ENCODE measurements around the gene SLC35B4. TPM values are rescaled to one million over a fixed set of nuclear protein-coding genes. Genes with fewer than 3 reads are reported as not detected.

The SLC35B4 gene
- total RNA-seq, 2 experiments from 2014 or later: 20.7 to 23.1 TPM

DNA sequence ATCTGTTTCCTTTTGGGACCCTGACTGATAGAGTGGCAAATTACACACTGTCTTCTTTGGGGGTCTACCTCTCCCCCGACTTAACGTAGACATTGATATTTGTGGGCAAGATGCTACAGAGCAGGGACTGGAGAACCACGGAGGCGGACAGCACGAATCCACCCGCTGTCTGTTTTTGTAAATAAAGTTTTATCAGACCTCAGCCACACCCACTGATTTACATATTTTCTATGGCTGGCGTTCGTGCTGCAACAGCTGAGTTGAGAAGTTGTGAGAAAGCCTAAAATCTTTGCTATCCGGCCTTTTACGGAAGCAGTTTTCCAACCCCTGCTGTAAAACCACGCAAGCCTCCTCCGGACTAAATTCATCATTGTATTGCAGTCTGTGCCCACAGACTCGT lies 17.2 kb upstream of the SLC35B4 start:
- ChIA-PET CTCF (no interaction called here), POLR2A (no interaction called here)

DNA sequence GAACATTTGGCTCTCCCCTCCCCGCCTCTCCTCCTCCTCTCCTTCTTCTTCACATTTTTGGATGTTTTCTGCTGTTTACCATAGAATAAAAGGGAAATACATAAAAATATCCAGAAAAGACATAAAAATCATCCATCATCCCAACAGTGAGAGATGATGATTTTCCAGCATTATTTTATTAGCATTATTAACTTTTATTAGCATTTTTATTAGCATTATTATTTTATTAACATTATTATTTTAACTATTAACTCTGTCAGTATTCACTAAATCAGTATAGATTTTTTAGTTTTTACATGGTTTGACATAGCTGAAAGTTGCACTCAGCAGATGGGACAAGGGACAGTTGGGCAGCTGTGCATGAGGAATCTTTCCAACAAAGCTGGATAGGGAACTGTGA lies 16.2 kb upstream of the SLC35B4 start:
- POLR2A ChIA-PET: no interaction called here
- CTCF ChIA-PET: no interaction called here

DNA sequence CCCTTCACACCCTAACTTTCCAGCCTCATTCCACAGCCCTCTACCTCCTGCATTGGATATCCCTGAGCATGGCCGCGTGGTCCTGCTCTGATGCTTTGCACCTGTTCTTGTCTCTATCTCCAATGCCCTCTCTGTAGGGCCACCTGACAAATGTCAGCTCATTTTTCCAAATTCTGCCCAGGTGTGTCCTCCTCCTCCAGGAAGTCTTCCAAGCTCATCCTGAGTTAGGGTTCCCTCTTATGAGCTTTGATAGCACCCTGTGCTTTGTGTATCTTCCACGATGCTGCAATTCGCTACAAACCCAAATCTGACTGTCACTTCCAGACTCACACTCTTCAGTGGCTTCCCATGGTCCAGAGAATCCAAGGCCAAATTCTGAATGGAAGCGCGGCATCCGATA lies 14.7 kb upstream of the SLC35B4 start:
- POLR2A ChIA-PET: no interaction called here

DNA sequence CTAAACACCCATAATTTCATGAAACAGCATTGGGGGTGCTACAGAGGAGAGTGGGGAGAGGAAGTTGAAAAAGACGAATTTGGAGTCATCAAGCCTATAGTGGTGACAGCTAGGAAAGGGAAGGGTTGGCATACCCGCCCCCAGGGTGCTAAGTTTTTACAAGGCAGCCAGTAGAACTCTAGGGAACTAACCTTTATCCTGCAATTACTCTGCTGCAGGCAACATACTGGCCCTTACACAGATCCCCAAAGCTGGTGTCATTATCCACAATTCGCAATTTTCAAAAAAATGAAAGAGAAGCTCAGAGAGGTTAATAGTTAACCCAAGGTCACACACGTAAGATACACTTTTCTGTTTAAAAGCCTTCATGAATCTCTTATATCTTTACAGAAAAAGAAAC lies 14.2 kb upstream of the SLC35B4 start:
- ChIA-PET POLR2A (no interaction called here), CTCF (no interaction called here)

More for the DNA sequence above, 14.7 kb upstream of the SLC35B4 start:
- CTCF ChIA-PET: no interaction called here

DNA sequence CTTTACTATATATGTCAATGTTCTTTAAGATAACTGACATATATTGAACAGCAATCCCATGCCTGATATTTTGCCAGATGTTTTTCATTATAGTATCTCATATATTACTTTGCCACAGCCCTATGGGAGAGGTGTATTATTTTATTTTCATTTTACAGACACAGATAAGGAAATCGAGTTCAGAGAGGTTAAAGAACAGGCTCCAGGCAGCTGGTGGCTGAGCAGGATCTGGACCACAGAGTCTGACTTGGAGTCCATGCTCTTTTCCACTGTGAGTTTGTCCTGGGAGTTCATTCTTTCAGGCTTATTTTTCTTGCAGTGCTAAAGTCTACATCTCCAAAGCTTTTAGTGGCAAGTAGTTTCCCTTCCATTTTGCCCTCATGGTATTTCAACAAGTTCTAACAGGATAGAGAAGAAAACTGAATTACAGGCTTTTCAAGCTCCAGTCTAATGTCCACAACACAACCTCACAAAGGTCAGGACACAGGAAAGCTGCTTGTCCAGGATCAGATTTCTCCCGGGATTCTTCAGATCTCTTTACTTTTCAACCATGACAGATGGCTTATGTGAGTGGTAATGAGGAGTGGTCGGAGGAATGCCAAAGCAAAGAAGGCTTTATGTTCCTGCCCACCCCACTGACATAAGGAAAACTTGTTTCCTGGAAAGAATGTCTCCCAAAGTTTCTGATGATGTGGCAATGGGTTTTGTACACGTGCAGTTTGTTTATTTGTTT lies 13.1 kb upstream of the SLC35B4 start:
- ChIA-PET POLR2A (no interaction called here), CTCF (no interaction called here)

DNA sequence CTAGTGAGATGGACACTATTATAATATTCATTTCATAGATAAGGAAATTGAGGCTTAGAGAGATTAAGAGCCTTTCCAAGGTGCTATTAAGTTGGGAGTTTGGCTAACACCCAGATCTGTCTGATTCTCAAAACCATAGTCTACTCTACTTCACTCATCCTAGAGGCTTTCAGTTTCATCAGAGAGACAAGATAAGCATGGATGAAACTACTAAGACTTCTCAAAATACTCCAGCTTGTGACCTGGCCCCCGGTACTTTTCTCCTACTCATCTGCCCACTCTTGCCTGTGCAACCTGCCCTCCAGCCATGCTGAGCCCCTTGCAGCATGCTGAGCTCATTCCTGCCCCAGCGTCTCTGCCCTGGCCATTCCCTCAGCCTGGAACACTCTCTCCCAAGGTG lies 12.2 kb upstream of the SLC35B4 start:
- ChIA-PET CTCF (no interaction called here), POLR2A (no interaction called here)

DNA sequence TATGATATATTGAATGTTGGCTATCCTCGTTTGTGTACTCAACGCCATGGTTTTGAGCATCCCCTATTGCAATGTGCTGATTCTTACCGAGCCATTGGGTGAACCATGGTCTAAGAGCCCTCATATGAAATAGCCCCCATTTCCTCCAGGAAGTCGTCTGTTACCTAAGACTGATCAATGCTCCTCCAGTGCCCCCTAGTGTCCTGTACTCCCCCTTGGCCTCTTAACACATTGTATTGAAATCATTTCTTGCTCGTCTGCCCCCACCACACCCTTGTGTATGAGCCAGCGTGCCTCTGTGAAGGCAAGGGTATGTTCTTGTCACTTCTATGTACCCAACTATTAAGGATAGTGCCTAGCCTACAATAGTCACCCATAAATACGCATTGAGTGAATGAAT lies 11.2 kb upstream of the SLC35B4 start:
- POLR2A ChIA-PET: no interaction called here
- CTCF ChIA-PET: no interaction called here

DNA sequence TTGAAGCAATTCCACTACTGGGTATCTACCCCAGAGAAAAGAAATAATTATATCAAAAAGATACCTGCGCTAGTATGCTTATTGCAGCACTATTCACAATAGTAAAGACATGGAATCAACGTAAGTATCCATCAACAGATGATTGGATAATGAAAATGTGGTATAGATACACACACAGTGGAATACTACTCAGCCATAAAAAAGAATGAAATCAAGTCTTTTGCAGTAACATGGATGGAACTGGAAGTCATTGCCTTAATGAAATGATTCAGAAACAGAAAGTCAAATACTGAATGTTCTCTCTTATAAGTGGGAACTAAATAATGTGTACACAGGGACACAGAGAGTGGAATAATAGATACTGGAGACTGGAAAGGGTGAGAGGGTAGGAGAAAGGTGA lies 7.4 kb upstream of the SLC35B4 start:
- ChIA-PET CTCF (no interaction called here), POLR2A (no interaction called here)

DNA sequence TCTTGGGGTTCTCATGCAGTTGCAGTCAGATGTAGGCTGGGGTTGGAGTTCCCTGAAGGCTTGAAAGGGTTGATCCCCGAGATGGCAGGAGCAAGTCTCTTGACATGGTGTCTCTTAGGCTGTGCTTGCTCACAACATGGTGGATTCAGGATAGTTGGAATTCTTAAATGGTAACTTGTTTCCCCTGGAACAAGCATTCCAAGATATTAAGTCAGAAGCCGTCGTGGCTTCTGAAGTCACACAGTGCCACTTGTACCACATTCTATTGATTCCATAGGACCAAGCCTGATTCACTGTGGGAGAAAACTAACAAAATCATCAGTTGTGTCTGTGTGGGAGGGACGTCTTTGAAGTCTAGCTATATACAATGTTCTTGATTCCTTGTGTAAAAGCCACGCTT lies 3.5 kb upstream of the SLC35B4 start:
- ChIA-PET POLR2A (no interaction called here), CTCF (no interaction called here)

DNA sequence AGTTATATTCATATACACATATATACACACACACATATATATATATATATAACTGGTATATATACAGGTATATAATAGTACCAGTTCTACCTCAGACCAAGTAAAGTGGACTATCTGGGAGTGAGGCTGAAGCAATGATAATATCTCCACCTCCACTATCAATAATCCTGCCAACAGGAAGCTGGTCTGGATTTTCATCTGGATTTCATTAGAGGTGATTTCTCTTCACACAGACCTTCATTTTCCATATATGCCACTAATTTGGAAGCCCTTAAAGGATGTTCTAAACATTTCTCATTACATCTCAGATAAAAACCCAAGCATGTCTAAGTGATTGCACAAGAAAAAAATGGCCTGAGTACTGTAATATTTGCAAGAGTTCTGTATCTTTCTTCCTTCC lies 1.7 kb upstream of the SLC35B4 start:
- POLR2A ChIA-PET: no interaction called here
- CTCF ChIA-PET: no interaction called here

DNA sequence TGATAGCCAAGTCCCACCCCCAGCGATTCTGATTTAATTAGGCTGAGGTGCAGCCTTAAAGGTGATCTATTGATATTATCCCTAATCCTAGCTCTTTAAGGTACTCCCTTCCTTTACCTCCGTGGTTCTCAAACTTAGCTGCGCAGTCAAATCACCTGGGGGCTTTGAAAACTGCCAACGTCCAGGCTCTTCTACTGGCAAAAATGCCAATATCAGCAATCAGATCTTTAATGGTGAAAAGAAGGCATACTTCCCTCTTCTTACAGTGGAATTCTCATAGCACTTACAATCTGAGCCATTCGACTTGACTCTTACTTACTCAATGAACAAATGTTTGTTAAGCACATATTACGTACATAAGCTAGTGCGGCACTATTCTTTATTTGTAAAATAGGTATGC lies 704 bp upstream of the SLC35B4 start:
- ChIA-PET CTCF (no interaction called here), POLR2A (no interaction called here)

DNA sequence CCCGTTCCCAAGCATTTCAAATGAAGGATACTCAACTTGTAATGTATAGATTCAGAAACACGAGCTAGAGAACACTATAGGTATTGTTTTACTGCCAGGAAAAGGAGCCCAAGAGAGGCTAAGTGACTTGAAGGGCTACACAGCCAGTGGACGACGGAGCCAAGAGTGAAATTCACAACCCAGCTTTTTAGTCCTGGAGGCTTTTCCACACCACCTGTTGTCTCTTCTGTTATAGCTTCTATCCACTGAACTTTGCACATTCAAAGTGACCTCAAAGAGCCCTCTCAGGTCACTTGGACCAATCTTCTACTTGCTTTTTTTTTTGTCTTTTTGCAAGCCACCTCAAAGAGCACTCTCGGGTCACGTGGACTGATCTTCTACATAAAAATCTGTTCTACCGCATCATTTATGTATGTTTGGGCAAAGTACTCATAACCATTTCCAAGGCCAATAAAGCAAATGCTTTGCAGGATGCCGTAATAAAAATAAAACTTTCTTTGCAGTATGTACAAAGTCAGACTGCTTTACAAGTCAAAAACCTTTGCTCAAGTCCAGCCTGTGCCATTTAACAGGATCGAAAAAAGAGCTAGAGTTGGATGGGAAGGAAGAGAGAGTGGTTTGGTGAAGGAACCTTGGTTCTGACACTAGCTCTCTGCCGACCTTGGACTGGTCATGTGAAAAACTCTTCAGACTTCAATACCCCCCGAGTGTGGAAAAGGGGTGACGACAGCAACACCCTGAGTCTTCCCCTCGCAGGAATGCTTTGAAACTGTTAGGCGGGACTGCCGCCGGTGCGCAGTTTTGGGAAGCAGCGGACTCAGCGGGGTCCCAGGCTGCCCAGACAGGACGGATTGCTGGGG lies 821 bp downstream of the SLC35B4 start:
- CTCF ChIA-PET: interaction anchor here (0.7 kb wide), 2 partner anchors 738 to 1165 kb away, joined by 3 read pairs; no protein-coding TSS in a partner anchor
- POLR2A ChIA-PET: interaction anchor here (1.0 kb wide), 1 partner anchor 189 kb away, joined by 3 read pairs; the partner anchor contains the start of gene LRGUK

DNA sequence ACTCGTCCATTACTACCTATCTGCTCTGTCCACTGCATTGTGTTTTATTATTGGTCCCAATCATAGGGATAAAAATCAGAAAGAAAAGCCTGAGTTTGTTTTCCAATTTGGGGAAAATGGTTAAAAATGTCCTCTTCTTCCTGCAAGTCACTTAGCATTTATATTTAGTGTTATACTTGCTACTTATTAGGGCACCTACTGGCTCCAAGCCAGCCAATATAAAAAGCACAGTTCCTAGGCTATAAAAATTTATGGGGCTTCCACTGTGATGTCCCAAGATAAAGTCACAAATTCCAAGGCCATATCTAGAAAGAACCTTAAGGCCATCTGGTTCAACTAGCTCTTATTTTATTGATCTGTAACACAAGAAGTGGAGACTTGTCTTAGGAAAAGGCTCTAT lies 3.2 kb downstream of the SLC35B4 start:
- POLR2A ChIA-PET: no interaction called here
- CTCF ChIA-PET: no interaction called here

DNA sequence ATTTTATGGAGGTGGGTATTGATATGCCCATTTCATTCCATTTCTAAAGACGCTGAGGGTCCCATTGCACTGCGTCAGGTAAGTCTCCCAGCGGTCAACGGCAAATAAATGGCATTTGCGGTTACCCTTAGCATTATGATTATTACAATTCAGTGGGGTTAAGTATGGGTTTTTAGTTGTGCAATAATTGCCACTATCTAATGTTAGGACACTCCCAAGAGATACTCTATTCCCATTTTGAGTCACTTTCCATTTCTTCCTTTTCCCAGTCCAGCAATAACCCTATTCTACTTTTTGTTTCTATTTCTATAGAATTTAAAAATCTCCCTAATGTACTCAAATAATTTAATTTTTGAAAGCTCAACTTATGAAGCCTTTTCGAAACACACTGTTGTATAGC lies 4.0 kb downstream of the SLC35B4 start:
- CTCF ChIA-PET: no interaction called here
- POLR2A ChIA-PET: no interaction called here

DNA sequence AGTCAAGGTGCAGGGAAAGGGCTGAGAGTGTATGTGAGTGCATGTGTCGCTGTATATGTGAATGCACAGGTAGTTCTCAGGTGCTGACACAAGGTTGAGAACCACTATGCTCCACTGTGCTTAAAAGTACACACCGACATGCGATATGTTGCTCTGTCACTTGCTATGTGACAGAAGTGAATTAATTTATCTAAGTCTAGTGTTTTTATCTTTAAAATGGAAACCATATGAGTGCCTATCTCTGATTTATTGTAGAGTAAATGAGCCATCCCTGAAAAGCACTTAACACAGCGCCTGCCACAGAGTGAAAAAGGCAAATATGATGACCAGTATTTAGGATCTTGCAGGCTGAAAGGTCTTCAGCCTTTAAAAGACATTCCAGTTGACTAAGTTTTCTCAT lies 4.9 kb downstream of the SLC35B4 start:
- POLR2A ChIA-PET: no interaction called here
- CTCF ChIA-PET: no interaction called here

DNA sequence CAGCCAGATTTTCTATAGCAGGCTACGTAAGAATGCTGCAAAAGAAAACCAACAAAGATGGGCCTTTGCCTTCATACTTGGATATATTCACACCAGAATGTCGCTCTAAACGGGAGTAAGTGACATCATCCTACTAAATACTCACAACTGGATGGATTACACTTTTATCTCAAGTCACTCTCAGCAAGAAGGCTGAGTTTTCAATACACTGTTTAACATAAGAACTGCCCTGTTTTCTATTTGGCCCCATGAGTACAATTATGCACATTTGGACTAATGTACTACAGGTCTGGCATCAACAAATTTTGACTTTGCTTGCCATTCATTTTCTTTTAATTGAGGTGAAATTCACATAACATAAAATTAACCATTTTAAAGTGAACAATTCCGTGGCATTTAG lies 8.2 kb downstream of the SLC35B4 start:
- CTCF ChIA-PET: no interaction called here
- POLR2A ChIA-PET: no interaction called here

DNA sequence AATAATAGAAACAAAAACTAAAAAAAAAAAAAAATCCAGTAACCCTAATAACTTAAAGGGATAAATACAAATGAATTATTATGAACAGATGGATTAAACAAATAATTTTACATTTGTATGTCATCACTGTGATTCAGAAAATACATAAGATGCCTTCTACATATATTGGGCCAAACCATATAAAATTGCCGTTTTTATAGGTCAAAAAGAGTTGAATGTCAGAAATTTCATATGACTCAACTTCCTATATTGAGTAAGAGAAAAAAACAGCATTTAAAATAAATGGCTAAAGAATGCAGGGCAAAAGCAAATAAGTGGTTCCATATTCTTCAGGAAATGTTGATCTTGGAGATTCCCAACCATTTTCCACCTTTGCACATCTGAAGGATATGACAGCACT lies 9.4 kb downstream of the SLC35B4 start:
- POLR2A ChIA-PET: no interaction called here
- CTCF ChIA-PET: no interaction called here

DNA sequence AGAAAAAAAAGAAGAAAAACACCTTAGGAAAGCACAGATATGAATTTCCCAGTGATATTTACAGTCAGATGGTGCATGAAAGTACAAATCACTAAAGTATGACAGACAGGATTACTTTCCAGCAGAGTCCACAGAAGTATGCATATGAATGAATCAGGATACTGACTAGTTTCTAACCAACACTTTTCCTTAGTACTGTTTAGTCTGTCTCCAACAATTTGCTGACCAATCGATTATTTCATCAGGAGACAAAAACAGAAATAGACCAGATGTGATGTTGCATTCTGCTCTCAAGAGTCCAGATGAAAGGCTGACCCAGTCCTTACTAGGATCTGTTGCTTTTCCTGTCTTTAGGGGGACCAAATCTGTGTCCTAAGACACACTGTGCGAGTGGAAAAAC lies 14.6 kb downstream of the SLC35B4 start:
- ChIA-PET CTCF (no interaction called here), POLR2A (no interaction called here)

DNA sequence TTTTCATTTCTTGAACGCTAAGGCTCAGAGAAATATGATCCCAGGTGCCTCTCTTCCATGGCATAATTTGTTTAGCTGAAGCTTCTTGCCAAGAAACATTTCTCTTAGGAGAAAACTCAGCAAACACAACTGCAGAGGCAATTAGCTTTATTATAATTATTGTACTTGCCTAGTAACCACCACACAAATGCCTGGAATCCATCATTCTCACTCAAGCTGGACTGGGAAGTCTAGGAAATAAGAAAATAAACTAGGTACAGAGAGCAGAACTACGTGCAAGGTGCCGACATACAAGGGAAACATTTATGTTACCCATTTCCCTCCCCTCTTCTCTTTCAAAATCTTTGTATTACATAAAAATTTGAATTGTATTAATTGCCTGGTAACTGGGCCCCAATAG lies 15.1 kb downstream of the SLC35B4 start:
- POLR2A ChIA-PET: no interaction called here
- CTCF ChIA-PET: no interaction called here

DNA sequence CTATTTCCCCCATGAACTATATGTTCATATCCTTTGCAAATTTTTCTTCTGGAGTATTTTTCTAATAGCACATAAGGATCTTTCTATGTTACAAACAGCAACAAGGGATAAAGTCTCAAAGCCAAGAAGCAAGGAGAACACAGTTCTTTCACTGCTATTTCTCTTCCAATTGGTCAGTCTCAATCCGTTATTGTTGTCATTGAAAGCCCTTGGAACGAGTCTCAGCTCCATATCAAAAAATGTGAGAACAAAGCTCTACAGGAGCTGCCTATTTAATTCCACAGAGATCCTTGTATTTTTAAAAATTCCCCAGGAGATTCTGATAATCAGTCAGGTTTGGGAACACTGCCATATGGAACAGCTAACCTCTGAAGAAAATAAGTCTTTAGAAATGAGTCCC lies 15.7 kb downstream of the SLC35B4 start:
- ChIA-PET POLR2A (no interaction called here), CTCF (no interaction called here)

DNA sequence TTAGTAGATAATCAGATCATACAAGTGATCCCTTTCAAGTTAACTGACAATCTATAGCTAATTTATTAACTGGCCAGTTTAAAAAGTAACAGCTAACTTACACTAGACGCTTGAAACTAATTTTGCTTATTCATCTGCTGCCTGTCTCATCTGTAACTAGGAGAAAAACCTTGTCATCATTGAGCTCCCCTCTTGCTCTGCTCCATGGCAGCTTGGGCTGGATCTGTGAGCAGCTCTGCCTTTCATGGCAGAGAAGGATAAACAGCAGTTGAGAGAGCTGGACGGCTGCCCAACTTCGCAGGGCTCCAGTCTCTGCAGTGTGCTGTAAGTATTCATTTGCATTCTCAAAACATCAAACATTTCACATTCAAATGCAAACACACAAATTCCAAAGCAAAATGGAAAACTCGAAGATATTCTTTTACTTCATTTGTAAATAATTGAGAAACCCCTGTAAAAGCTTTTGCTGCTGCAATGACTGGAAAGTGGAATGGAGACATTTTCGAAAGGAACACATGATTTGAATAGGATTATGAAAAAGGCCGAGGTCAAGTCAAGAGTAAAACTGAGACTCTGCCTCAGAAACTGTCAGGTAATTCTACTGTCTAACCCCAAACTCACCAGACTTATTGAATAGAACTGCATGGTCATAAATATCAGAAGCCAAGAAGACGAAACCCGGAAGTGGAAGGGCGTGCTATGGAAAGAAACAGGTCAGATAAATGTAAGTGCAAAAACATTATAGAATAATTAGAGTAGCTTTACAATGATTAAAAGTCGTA lies 17.6 kb downstream of the SLC35B4 start:
- CTCF ChIA-PET: no interaction called here
- POLR2A ChIA-PET: no interaction called here
